H1 (cell line): ENCODE measurements around the gene C1orf56. TPM values are rescaled to one million over a fixed set of nuclear protein-coding genes. Genes with fewer than 3 reads are reported as not detected.

Experiments used
- polyA plus RNA-seq, 7 experiments: library from polyadenylated mRNA; depleted of rRNA in 3 of 7; stranded (reverse) in 5 of 7; unstranded in 2 of 7; fragments of >200 nt in 5 of 7; fragments of 200-250 nt in 2 of 7; gene quantifications; 1 replicate in 5 of 7; 2 replicates in 1 of 7; 4 replicates in 1 of 7; pipeline versions ENCODE4 v1.2.1 to v1.2.3, GENCODE V29; 2011 to 2013; ENCODE audit warnings: missing spikeins in 2 of 7, mixed read lengths in 2 of 7
- small RNA-seq: library from polyadenylated mRNA; stranded (forward); fragments of <200 nt; extraction: miRNeasy Mini kit (QIAGEN cat#:217004); gene quantifications from one replicate; pipeline ENCODE3, GENCODE V24; 2013; ENCODE audit not compliant: insufficient read depth
- total RNA-seq: library from RNA; stranded (reverse); fragmentation: NEBNext Ultra II Directional; extraction: Animal tissue kit (Norgen Biotek cat#: 25700); gene quantifications from 2 replicates; pipeline ENCODE4 v1.2.1, GENCODE V29; 2021

C1orf56 gene
- total and polyA plus RNA-seq, 2 of the 8 experiments (the other 6 are each of a cell fraction or from before 2014, with no cell fraction given) = 3.0 to 3.4 TPM

Small RNAs within 50 kb of the gene (small RNA-seq; reads per million reads assigned to genes)
- not detected for gene RNU6-884P

Other genes with a start within 250 kb of the C1orf56 start
- gene CTSK, start 239.5 kb upstream of the C1orf56 start, total RNA-seq = 2.7 and 2.8 TPM in 2 replicates
- gene CTSK, start 239.5 kb upstream of the C1orf56 start, polyA plus RNA-seq (2011; rRNA removed) = 2.0 and 4.2 TPM in 2 replicates
- gene ARNT, start 171.2 kb upstream of the C1orf56 start, total RNA-seq = 28.5 and 29.4 TPM in 2 replicates
- gene ARNT, start 171.2 kb upstream of the C1orf56 start, polyA plus RNA-seq (2011; rRNA removed) = 18.6 and 19.0 TPM in 2 replicates
- gene CTXND2, start 160.6 kb upstream of the C1orf56 start, total RNA-seq = not detected in 2 replicates
- gene CTXND2, start 160.6 kb upstream of the C1orf56 start, polyA plus RNA-seq (2011; rRNA removed) = not detected in 2 replicates
- gene SETDB1, start 121.4 kb upstream of the C1orf56 start, total RNA-seq = 48.8 and 49.9 TPM in 2 replicates
- gene SETDB1, start 121.4 kb upstream of the C1orf56 start, polyA plus RNA-seq (2011; rRNA removed) = 26.9 and 27.5 TPM in 2 replicates
- gene CERS2, start 72.9 kb upstream of the C1orf56 start, total RNA-seq = 237 and 241 TPM in 2 replicates
- 153 and 216 TPM in 2 replicates for gene CERS2, start 72.9 kb upstream of the C1orf56 start, polyA plus RNA-seq (2011; rRNA removed)
- gene ANXA9, start 65.5 kb upstream of the C1orf56 start, total RNA-seq = 1.5 and 1.8 TPM in 2 replicates
- 3.3 and 3.5 TPM in 2 replicates for gene ANXA9, start 65.5 kb upstream of the C1orf56 start, polyA plus RNA-seq (2011; rRNA removed)
- 10.6 and 11.4 TPM in 2 replicates for gene MINDY1, start 40.8 kb upstream of the C1orf56 start, total RNA-seq
- gene MINDY1, start 40.8 kb upstream of the C1orf56 start, polyA plus RNA-seq (2011; rRNA removed) = 10.3 and 11.5 TPM in 2 replicates
- gene PRUNE1, start 39.3 kb upstream of the C1orf56 start, total RNA-seq = 27.5 and 32.8 TPM in 2 replicates
- 42.8 and 54.2 TPM in 2 replicates for gene PRUNE1, start 39.3 kb upstream of the C1orf56 start, polyA plus RNA-seq (2011; rRNA removed)
- 2.3 and 2.4 TPM in 2 replicates for gene BNIPL, start 11.2 kb upstream of the C1orf56 start, total RNA-seq
- 3.3 and 3.5 TPM in 2 replicates for gene BNIPL, start 11.2 kb upstream of the C1orf56 start, polyA plus RNA-seq (2011; rRNA removed)
- gene CDC42SE1, start 11.9 kb downstream of the C1orf56 start, total RNA-seq = 67.8 and 74.1 TPM in 2 replicates
- gene CDC42SE1, start 11.9 kb downstream of the C1orf56 start, polyA plus RNA-seq (2011; rRNA removed) = 29.0 and 30.5 TPM in 2 replicates
- 18.1 and 19.2 TPM in 2 replicates for gene MLLT11, start 12.6 kb downstream of the C1orf56 start, total RNA-seq
- gene MLLT11, start 12.6 kb downstream of the C1orf56 start, polyA plus RNA-seq (2011; rRNA removed) = 10.2 and 13.7 TPM in 2 replicates
- 1.9 and 2.4 TPM in 2 replicates for gene GABPB2, start 23.0 kb downstream of the C1orf56 start, total RNA-seq
- 1.4 and 1.8 TPM in 2 replicates for gene GABPB2, start 23.0 kb downstream of the C1orf56 start, polyA plus RNA-seq (2011; rRNA removed)
- 15.7 and 17.5 TPM in 2 replicates for gene SEMA6C, start 98.9 kb downstream of the C1orf56 start, total RNA-seq
- gene SEMA6C, start 98.9 kb downstream of the C1orf56 start, polyA plus RNA-seq (2011; rRNA removed) = 12.2 and 22.7 TPM in 2 replicates
- not detected in 2 replicates for gene TNFAIP8L2, start 108.9 kb downstream of the C1orf56 start, total RNA-seq
- not detected in 2 replicates for gene TNFAIP8L2, start 108.9 kb downstream of the C1orf56 start, polyA plus RNA-seq (2011; rRNA removed)
- 4.9 and 6.0 TPM in 2 replicates for gene LYSMD1, start 118.2 kb downstream of the C1orf56 start, total RNA-seq
- gene LYSMD1, start 118.2 kb downstream of the C1orf56 start, polyA plus RNA-seq (2011; rRNA removed) = 2.4 and 2.5 TPM in 2 replicates
- 44.5 and 46.2 TPM in 2 replicates for gene SCNM1, start 118.4 kb downstream of the C1orf56 start, total RNA-seq
- gene SCNM1, start 118.4 kb downstream of the C1orf56 start, polyA plus RNA-seq (2011; rRNA removed) = 13.6 and 17.3 TPM in 2 replicates
- gene TMOD4, start 128.2 kb downstream of the C1orf56 start, total RNA-seq = not detected in 2 replicates
- gene TMOD4, start 128.2 kb downstream of the C1orf56 start, polyA plus RNA-seq (2011; rRNA removed) = 0.42 and 0.63 TPM in 2 replicates
- 114 and 121 TPM in 2 replicates for gene VPS72, start 142.4 kb downstream of the C1orf56 start, total RNA-seq
- gene VPS72, start 142.4 kb downstream of the C1orf56 start, polyA plus RNA-seq (2011; rRNA removed) = 86.6 and 86.8 TPM in 2 replicates
- 72.5 and 87.5 TPM in 2 replicates for gene PIP5K1A, start 150.8 kb downstream of the C1orf56 start, total RNA-seq
- gene PIP5K1A, start 150.8 kb downstream of the C1orf56 start, polyA plus RNA-seq (2011; rRNA removed) = 96.0 and 105 TPM in 2 replicates
- 216 and 226 TPM in 2 replicates for gene PSMD4, start 207.0 kb downstream of the C1orf56 start, total RNA-seq
- 284 and 293 TPM in 2 replicates for gene PSMD4, start 207.0 kb downstream of the C1orf56 start, polyA plus RNA-seq (2011; rRNA removed)
- gene ZNF687, start 234.5 kb downstream of the C1orf56 start, total RNA-seq = 43.0 and 45.9 TPM in 2 replicates
- 69.9 and 91.9 TPM in 2 replicates for gene ZNF687, start 234.5 kb downstream of the C1orf56 start, polyA plus RNA-seq (2011; rRNA removed)